PC-9 (cell line): ENCODE data around the gene PROB1.

Experiments used
- CTCF ChIP-seq: fragments of 200-600 bp; sonication (generic); conservative IDR thresholded peaks from 2 replicates; pipeline ENCODE4 v1.6.1; 2017; ENCODE audit warnings: mixed run types, antibody characterized with exemption, mild to moderate bottlenecking, moderate library complexity
- EZH2 ChIP-seq: fragments of 200-600 bp; sonication (generic); IDR thresholded peaks from 2 replicates; pipeline ENCODE4 v1.8.0; 2017; ENCODE audit warnings: antibody characterized with exemption, low read depth

GRCh38 chr5:139435676-139436075 is 40.8 kb upstream of the PROB1 start:
- TF ChIP-seq CTCF (no peak), EZH2 (no peak)
